ENCODE data around the gene CALML3. TPM values are rescaled to one million over a fixed set of nuclear protein-coding genes. Genes with fewer than 3 reads are reported as not detected.

The CALML3 gene
- total RNA-seq, 2 experiments from 2014 or later: not detected

DNA sequence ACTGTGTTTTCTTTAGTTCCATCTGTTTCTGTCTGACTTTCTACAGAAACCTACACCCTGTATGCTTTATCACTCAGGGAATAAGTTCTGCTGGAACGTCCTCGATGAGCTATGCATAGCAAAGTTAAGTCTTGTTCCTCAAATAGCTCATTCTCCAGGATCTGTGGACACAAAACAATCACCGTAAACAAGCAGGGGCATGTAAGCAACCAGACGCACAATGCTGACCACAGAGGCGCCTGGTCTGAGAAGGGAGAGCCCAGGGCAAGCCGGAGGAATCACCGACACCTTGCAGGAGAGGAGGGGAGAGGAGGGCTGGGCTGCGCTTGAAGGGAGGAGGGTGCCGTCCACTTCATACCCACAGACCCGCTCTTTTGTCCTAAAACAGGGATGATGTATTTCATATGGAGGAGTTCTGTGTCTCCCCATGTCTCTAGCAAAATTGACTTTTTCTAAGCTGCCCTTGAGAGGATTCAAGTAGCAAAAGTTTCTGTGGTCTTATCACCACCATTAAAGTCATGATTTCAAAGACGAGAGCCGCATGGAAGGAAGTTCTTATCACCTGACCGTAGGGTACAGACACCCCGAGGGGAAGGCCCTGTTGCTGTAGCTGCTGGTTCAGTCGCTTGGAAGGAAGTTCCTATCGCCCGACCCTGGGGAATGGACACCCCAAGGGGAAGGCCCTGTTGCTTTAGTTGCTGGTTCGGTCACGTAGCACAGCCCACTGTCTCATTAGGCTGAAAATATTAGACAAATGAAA lies 14.3 kb downstream of the CALML3 start:
- H3K27me3 Mint-ChIP-seq: peaks cover 2% of the 10 kb centered on the region
- H3K36me3 Mint-ChIP-seq (ENCODE audit: low read depth): peaks cover 5% of the 10 kb centered on the region
- intact Hi-C loops (cut with DNase I, micrococcal nuclease): no loop called here
- DNase-seq (no peak), ATAC-seq (no peak)
- H3K9me3 Mint-ChIP-seq (ENCODE audit: low read depth): peaks cover 7% of the 10 kb centered on the region
- ChIA-PET POLR2A (no interaction called here), CTCF (interaction anchor here (1.2 kb wide), 1 partner anchor 97 kb away, joined by 4 read pairs; no protein-coding TSS in a partner anchor)
- H3K27ac Mint-ChIP-seq: no peak overlapping the region
- no peak overlapping the region for H3K4me3 Mint-ChIP-seq
- no peaks in the 10 kb centered on the region for H3K4me1 Mint-ChIP-seq

DNA sequence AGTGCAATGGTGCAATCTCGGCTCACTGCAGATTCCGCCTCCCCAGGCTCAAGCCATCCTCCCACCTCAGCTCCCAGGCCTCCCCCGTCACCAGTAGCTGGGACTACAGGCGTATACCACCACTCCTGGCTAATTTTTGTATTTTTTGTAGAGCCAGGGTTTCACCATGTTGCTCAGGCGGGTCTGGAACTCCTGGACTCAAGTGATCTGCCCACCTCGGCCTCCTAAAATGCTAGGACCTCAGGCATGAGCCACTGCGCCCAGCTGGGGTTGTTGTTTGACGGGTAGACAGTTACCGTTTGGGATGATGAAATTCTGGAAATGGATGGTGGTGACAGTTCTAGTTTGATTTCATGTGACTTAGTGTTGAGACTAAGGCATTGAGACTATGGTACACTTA lies 15.3 kb downstream of the CALML3 start:
- ChIA-PET CTCF (no interaction called here), POLR2A (no interaction called here)
- peaks cover 7% of the 10 kb centered on the region for H3K9me3 Mint-ChIP-seq (ENCODE audit: low read depth)
- H3K4me3 Mint-ChIP-seq: no peak overlapping the region
- no peak overlapping the region for H3K27ac Mint-ChIP-seq
- ATAC-seq (no peak), DNase-seq (no peak)
- peaks cover 2% of the 10 kb centered on the region for H3K27me3 Mint-ChIP-seq
- intact Hi-C loops (cut with DNase I, micrococcal nuclease): no loop called here
- H3K4me1 Mint-ChIP-seq: no peaks in the 10 kb centered on the region
- peaks cover 5% of the 10 kb centered on the region for H3K36me3 Mint-ChIP-seq (ENCODE audit: low read depth)

DNA sequence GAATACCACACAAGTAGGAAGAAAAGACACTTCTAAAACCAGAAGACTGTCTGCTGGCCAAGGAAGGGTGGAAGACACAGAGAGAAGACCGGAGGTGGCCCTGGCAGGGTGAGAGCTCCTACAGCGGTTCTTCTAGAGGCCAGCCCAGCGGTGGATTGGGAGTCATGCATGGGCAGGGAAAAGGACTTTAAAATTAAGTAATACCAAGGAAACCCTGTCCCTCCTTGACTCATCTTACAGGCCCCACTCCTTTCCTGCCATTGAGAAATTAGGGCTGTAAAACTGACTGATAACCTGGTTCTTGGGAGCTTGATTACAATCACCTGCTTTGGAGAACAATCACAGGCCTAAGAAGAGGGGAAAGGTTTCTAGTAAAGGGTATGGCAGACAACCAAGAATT lies 16.1 kb downstream of the CALML3 start:
- intact Hi-C loops (cut with DNase I, micrococcal nuclease): no loop called here
- peaks cover 7% of the 10 kb centered on the region for H3K9me3 Mint-ChIP-seq (ENCODE audit: low read depth)
- peaks cover 2% of the 10 kb centered on the region for H3K27me3 Mint-ChIP-seq
- H3K27ac Mint-ChIP-seq: no peak overlapping the region
- DNase-seq: no peak
- ATAC-seq: no peak
- CTCF ChIA-PET: no interaction called here
- POLR2A ChIA-PET: no interaction called here
- no peaks in the 10 kb centered on the region for H3K4me1 Mint-ChIP-seq
- peaks cover 5% of the 10 kb centered on the region for H3K36me3 Mint-ChIP-seq (ENCODE audit: low read depth)
- no peak overlapping the region for H3K4me3 Mint-ChIP-seq

- Mint-ChIP-seq H3K4me1 (no peaks in the 10 kb centered on the region), H3K36me3 (ENCODE audit: low read depth) (peaks cover 5% of the 10 kb centered on the region), H3K4me3 (no peak overlapping the region), H3K27ac (no peak overlapping the region), H3K9me3 (ENCODE audit: low read depth) (peaks cover 7% of the 10 kb centered on the region), H3K27me3 (peaks cover 2% of the 10 kb centered on the region)
- ChIA-PET POLR2A (no interaction called here), CTCF (no interaction called here)
- ATAC-seq (no peak), DNase-seq (no peak)
- intact Hi-C loops (cut with DNase I, micrococcal nuclease): no loop called here
Measured at GRCh38 chr10:5542100-5542499, 17.3 kb downstream of the CALML3 start.

GRCh38 chr10:5543623-5544022 lies 18.9 kb downstream of the CALML3 start:
- intact Hi-C loops (cut with DNase I, micrococcal nuclease): no loop called here
- H3K36me3 Mint-ChIP-seq (ENCODE audit: low read depth): peaks cover 5% of the 10 kb centered on the region
- peaks cover 2% of the 10 kb centered on the region for H3K27me3 Mint-ChIP-seq
- ChIA-PET POLR2A (no interaction called here), CTCF (no interaction called here)
- DNase-seq: no peak
- H3K27ac Mint-ChIP-seq: no peak overlapping the region
- peaks cover 7% of the 10 kb centered on the region for H3K9me3 Mint-ChIP-seq (ENCODE audit: low read depth)
- no peak overlapping the region for H3K4me3 Mint-ChIP-seq
- ATAC-seq: no peak
- no peaks in the 10 kb centered on the region for H3K4me1 Mint-ChIP-seq

GRCh38 chr10:5544216-5544805 lies 19.6 kb downstream of the CALML3 start:
- DNase-seq (no peak), ATAC-seq (no peak)
- H3K27ac Mint-ChIP-seq: no peak overlapping the region
- peaks cover 2% of the 10 kb centered on the region for H3K27me3 Mint-ChIP-seq
- intact Hi-C loops (cut with DNase I, micrococcal nuclease): no loop called here
- CTCF ChIA-PET: interaction anchor here (0.5 kb wide), 1 partner anchor 1205 kb away, joined by 3 read pairs; no protein-coding TSS in a partner anchor
- H3K9me3 Mint-ChIP-seq (ENCODE audit: low read depth): peaks cover 7% of the 10 kb centered on the region
- POLR2A ChIA-PET: no interaction called here
- H3K4me1 Mint-ChIP-seq: no peaks in the 10 kb centered on the region
- H3K4me3 Mint-ChIP-seq: no peak overlapping the region
- peaks cover 5% of the 10 kb centered on the region for H3K36me3 Mint-ChIP-seq (ENCODE audit: low read depth)

GRCh38 chr10:5545011-5545410 lies 20.2 kb downstream of the CALML3 start:
- H3K9me3 Mint-ChIP-seq (ENCODE audit: low read depth): peaks cover 7% of the 10 kb centered on the region
- no peaks in the 10 kb centered on the region for H3K27me3 Mint-ChIP-seq
- H3K4me1 Mint-ChIP-seq: peaks cover under 1% of the 10 kb centered on the region
- H3K36me3 Mint-ChIP-seq (ENCODE audit: low read depth): peaks cover 5% of the 10 kb centered on the region
- DNase-seq: no peak
- POLR2A ChIA-PET: no interaction called here
- no peak for ATAC-seq
- CTCF ChIA-PET: no interaction called here
- intact Hi-C loops (cut with DNase I, micrococcal nuclease): no loop called here
- no peak overlapping the region for H3K4me3 Mint-ChIP-seq
- no peak overlapping the region for H3K27ac Mint-ChIP-seq

DNA sequence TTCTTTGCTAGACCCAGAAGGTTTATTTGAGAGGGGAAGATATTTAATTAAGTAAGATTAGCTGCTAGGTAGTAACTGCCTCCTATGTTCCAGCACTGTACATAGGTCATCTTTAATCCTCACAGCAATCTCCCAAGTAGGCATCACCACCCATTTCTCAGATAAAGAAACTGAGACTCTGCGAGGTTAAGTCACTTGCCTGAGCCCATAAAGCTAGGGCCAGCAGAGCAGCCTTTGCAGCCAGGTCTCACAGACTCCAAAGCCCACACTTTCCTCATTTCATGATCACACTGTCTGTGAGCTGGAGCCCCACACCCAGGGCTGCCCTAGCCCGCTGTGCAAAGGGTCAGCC lies 20.6 kb downstream of the CALML3 start:
- ChIA-PET POLR2A (no interaction called here), CTCF (no interaction called here)
- intact Hi-C loops (cut with DNase I, micrococcal nuclease): no loop called here

GRCh38 chr10:5545778-5546710 lies 21.3 kb downstream of the CALML3 start:
- H3K27ac Mint-ChIP-seq: no peak overlapping the region
- peaks cover 7% of the 10 kb centered on the region for H3K9me3 Mint-ChIP-seq (ENCODE audit: low read depth)
- peaks cover 5% of the 10 kb centered on the region for H3K36me3 Mint-ChIP-seq (ENCODE audit: low read depth)
- no peak overlapping the region for H3K4me3 Mint-ChIP-seq
- peaks cover 11% of the 10 kb centered on the region for H3K4me1 Mint-ChIP-seq
- H3K27me3 Mint-ChIP-seq: no peaks in the 10 kb centered on the region
- ATAC-seq (no peak), DNase-seq (no peak)
- CTCF ChIA-PET: interaction anchor here (0.7 kb wide), 1 partner anchor 1639 kb away, joined by 4 read pairs; no protein-coding TSS in a partner anchor
- intact Hi-C loops (cut with DNase I, micrococcal nuclease): no loop called here
- POLR2A ChIA-PET: no interaction called here

More for the DNA sequence above, 20.6 kb downstream of the CALML3 start:
- peaks cover 7% of the 10 kb centered on the region for H3K9me3 Mint-ChIP-seq (ENCODE audit: low read depth)
- peaks cover 5% of the 10 kb centered on the region for H3K4me1 Mint-ChIP-seq
- no peak overlapping the region for H3K27ac Mint-ChIP-seq
- no peaks in the 10 kb centered on the region for H3K27me3 Mint-ChIP-seq
- ATAC-seq (no peak), DNase-seq (no peak)
- no peak overlapping the region for H3K4me3 Mint-ChIP-seq
- H3K36me3 Mint-ChIP-seq (ENCODE audit: low read depth): peaks cover 5% of the 10 kb centered on the region

DNA sequence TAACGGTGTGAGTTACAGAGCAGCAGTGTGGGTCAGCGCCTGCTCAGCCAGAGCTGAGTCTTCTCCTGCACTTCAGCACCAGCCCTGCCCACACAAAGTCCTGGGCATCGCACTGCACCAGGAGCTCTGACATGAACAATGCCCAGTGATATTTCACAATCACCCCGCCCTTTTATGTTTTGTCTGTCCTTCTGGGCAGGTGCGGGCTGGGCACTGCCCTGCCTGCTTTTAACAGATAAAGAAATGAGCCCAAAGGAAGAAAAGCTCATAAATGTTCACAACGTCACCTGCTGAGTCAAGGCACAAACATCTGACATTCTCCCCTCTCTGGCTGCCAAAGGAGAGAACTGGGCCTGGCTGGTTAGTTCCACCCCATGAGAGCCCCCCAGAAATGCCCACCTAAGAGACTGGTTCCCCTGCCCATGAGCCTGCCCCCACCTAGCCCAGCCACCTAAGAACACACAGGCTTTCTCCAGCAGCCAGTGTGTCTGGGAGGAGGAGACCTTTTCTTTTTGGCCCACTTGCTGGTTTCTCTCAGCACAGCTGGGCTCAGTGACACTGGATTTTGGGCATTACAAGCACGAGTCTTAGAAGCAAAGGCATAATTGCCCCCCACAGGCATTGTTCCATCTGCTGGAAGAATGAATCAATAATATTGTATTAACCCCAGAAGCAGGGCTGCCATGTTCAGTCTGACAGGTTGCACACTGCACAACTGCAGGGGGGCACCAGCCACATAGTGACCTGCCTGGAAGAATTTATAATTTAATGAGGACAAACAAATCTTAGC lies 22.3 kb downstream of the CALML3 start:
- H3K27me3 Mint-ChIP-seq: no peaks in the 10 kb centered on the region
- H3K9me3 Mint-ChIP-seq (ENCODE audit: low read depth): peaks cover 5% of the 10 kb centered on the region
- ATAC-seq (no peak), DNase-seq (no peak)
- H3K4me3 Mint-ChIP-seq: no peak overlapping the region
- H3K27ac Mint-ChIP-seq: no peak overlapping the region
- ChIA-PET CTCF (interaction anchor here (0.8 to 0.9 kb wide), 2 partner anchors 68 to 892 kb away, joined by 3 to 4 read pairs; no protein-coding TSS in a partner anchor), POLR2A (interaction anchor here (1.8 kb wide), 1 partner anchor 20 kb away, joined by 7 read pairs; no protein-coding TSS in a partner anchor)
- peaks cover 3% of the 10 kb centered on the region for H3K36me3 Mint-ChIP-seq (ENCODE audit: low read depth)
- intact Hi-C loops (cut with DNase I, micrococcal nuclease): no loop called here
- peaks cover 20% of the 10 kb centered on the region for H3K4me1 Mint-ChIP-seq

- ChIA-PET CTCF (interaction anchor here (0.8 to 2.8 kb wide), 3 partner anchors 67 to 892 kb away, joined by 3 to 19 read pairs (median 4); no protein-coding TSS in a partner anchor), POLR2A (interaction anchor here (1.8 kb wide), 1 partner anchor 19 kb away, joined by 7 read pairs; no protein-coding TSS in a partner anchor)
- ATAC-seq (no peak), DNase-seq (no peak)
- Mint-ChIP-seq H3K4me1 (peaks cover 25% of the 10 kb centered on the region), H3K27ac (no peak overlapping the region), H3K9me3 (ENCODE audit: low read depth) (peaks cover 2% of the 10 kb centered on the region), H3K27me3 (no peaks in the 10 kb centered on the region), H3K36me3 (ENCODE audit: low read depth) (peaks cover 3% of the 10 kb centered on the region), H3K4me3 (no peak overlapping the region)
- intact Hi-C loops (cut with DNase I, micrococcal nuclease): no loop called here
Measured at GRCh38 chr10:5547681-5547930, 22.8 kb downstream of the CALML3 start.

Data from activated CD4-positive, alpha-beta T cell treated with anti-CD3 and anti-CD28 coated beads for 36 hours (primary cell).